Renal pelvis (tissue), 4 donors: ENCODE data around the gene DHRS12. TPM values are rescaled to one million over a fixed set of nuclear protein-coding genes. Genes with fewer than 3 reads are reported as not detected.

Source experiments
- DNase-seq: peaks from one replicate; pipeline ENCODE4 v3.0.0-alpha.2; 2013
- polyA plus RNA-seq, 3 donors: library from polyadenylated mRNA; unstranded; fragments of 120-200 nt; gene quantifications; one replicate each; pipeline ENCODE4 v1.2.1, GENCODE V29; 2013; ENCODE audit not compliant: insufficient read length in 3 of 3

The DHRS12 gene
- polyA plus RNA-seq, 3 donors = 19.7 to 26.1 (median 20.9) TPM

DNA sequence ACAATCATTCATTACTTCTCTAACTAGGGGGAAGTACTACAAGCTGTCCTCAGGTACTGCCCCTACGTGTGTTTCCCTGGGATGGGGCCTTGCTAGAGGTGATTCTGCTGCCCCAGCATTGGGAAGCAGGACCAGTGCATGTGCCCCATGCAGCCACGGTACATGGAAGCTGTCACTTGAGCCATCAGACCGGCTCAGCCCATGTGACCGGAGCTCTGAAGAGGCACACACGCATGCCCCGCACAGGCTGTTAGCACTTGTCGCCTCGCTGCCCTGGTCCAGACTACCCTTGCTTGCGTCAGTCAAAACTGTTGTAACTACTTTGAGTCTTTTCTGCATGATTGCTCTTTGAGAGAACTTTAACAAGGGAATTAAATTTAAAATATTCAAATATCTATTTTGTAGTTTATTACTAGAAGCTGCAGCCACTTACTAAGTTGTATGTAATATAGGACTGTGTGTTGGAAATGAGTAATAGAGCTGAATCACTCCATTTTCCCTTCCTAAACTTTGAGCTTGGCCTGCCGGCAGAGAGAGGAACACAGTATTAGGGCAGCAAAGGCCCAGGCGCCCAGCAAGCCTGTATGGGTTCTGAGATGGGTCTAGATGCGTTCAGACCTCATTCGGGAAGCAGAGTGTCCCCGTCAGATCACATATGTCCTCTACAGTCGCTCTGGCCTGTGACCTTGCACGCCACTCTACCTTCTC lies 42.2 kb downstream of the DHRS12 start:
- no peak for DNase-seq

DNA sequence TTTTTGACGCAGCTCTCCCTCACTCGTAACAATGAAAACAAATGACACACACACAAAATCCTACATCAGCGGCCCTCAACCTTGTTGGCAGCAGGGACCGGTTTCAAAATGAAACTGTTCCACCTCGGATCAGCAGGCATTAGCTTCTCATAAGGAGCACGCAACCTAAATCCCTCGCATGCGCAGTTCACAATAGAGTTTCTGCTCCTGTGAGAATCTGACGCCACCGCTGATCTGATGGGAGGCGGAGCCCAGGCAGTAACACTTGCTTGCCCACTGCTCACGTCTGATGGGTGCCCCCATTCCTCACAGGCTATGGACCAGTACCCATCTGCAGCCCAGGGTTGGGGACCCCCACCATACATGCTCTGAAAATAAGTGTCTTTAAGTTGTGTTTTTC lies 43.4 kb downstream of the DHRS12 start:
- no peak for DNase-seq

DNA sequence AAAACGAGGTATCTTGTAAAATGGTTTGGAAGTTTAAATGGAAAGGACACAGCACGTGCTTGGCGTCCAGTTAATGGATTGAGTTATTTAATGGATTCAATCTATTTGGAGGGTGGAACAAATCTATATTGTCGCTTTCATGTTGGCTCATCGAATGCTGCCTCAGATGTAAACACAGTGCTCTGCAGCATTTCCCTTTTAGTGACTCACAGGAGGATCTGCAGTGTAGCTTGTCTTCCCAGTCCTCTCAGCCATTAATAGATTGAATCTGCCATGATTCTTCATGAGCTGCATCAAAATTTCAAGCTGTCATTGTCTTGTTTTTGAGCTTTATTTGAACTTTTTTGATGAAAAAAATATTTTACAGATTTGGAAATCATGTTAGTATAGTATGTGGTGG lies 44.7 kb downstream of the DHRS12 start:
- DNase-seq = no peak

DNA sequence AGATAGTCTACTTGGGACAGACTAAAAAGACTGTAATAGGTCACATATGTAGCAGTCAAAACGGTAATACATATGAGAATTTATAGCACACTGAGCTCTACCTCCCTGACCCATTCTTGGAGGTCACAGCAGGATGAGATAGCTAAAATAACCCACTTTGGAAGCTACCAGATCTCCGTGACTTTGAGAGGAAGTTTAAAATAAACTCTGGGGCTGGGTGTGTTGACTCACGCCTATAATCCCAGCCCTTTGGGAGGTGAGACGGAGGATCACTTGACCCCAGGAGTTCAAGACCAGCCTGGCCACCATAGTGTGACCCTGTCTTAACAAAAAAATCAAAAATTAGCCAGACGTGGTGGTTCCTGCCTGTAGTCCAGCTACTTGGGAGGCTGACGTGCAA lies 45.3 kb downstream of the DHRS12 start:
- no peak for DNase-seq

DNA sequence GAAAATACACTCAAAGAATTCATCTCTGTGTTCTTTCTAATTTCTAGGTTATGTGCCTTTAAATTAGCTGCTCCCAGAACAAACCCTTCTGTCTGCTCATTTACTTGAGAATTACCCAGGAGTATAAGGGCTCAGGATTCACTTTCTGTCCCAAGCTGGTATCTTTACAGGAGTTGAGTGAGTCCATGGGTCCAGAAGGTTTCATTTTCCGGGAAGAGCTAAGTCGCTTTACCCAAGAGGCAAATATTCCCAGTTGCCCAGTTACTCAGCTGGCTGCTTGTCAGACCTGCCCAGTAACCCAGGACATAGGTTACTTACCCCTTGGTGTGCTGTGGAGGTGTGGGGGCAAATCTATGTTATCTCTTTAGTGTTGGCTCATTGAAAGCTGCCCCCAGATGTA lies 47.3 kb downstream of the DHRS12 start:
- DNase-seq = no peak

DNA sequence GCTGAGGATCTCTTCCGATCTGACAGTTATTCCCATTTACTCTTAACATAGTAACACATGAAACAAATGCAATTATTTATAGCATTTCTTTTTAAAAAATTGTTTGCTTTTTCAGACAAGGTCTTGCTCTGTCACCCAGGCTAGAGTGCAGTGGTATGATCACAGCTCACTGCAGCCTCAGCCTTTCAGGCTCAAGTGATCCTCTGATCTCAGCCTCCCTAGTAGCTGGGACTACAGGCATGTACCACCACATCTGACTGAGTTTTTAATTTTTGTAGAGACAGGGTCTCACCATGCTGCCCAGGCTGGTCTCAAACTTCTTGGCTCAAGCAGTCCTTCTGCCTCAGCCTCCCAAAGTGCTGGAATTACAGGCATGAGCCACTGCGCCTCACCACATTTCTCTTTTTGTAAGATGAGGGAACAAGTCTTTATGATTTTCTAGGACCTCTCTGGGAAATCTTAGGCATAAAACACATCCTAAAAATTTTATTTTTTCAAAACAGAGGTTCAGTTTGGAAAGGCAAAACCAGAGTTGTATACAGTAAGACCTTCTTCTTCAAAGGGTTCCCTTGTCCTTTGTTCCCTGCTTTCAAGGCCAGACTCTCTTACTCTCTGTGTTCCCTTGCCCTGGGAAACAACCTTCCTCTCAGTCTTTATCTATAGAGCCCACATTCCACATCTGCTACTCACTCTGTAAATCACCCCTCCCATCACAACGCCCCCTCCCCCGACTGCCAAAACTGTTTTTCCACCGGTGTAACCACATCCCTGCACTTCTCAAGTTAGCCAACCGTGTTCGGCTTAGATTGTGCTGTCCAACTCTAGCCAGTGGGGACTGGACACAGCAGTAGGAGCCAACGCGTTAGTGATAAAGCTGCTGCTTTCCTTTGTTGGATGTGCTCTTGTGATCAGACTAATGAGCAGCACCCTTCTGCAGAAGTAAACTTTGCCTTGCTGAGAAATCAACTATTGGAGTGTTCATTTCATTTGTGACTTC lies 56.2 kb downstream of the DHRS12 start:
- DNase-seq = no peak

DNA sequence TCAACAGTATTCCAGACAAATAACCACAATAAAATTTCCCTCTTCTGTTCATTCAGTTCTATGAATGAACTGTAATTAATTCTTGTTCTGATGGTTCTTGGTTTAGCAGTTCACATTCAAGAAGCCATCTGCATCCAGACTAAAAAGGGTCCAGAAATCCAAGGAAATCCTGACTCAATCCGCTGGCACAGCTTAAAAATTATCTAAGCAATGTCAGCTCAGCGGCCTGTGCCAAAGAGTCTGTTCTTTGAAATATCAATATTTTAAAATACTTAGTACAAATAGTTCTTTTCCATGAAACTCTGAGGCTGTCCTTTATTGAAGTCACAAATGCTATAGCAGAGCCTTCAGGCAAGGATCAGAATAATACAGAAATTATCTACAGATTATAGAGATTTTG lies 57.2 kb downstream of the DHRS12 start:
- no peak for DNase-seq

DNA sequence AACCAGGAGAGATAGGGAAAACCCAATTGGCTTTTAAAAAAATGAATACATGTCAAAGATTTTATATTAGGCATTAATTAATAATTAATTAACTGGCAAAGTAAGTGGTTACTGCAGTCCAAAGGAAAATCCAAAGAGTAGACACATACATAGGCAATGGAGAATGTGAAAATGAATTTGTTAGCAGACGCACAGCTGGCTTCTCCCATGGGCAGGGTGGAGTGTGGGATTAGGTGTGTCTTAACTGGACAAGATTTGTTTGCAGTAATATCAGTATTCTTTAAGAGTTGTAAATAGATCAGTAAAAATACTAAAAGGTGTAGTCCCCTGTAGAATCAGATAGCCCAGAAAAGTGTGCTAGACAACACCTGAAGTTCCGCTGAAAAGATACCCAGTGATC lies 58.7 kb downstream of the DHRS12 start:
- DNase-seq = no peak

DNA sequence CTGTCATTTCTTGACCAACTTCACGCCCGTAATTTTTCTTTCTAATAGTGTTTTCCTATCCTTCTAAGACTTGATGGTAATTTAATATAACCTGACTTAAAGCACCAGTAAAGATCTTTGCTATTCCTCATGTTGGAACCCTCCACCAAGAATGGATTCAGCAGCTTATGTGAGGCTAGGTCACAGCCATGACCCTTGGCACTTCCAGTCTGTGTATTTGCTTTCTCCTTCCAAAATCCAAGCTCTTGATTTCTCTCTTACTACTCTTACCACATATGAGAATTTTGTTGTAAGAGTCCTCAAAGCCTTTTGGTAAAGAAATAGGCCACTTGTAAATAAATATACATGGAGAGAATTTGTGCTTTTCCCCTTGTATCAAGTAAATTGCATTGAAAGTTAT lies 61.4 kb downstream of the DHRS12 start:
- DNase-seq = no peak

DNA sequence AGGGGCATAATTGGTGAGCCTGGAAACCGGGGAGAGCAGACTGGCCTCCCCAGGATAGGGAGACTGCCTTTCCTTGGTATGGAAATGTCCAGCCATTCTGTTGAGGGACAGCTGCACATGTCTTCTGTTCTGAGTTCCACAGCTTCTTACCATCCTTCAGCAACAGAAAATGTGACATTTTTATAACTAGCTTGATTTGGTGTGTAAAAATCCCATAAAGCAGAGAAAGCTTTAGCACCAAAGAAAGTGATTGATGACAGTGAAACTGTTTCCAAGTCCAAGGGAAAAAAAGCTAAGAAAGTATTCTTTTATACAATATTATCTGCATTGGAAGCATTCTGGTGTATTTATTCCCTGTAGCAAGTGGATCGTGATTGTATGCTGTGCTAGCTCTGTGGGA lies 61.9 kb downstream of the DHRS12 start:
- DNase-seq = peak; percentile 56

DNA sequence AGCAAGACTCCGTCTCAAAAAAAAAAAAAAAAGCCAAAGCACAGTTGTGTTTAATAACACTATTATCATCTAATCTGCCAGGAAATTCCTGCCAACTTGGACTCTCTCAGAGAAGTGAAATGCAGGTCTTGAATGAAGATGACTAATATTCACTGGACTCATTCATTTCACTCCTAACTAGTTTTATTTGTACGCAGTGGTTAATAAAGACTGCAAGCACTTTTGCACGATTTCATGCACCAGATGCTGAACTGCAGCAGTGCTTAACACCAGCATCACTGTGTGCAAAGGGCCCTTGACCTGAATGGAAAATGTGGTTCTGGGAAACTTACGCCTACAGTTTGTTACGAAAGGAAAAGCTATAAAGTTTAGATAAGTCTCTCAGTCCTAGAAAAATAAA lies 63.3 kb downstream of the DHRS12 start:
- peak; percentile 35 for DNase-seq

DNA sequence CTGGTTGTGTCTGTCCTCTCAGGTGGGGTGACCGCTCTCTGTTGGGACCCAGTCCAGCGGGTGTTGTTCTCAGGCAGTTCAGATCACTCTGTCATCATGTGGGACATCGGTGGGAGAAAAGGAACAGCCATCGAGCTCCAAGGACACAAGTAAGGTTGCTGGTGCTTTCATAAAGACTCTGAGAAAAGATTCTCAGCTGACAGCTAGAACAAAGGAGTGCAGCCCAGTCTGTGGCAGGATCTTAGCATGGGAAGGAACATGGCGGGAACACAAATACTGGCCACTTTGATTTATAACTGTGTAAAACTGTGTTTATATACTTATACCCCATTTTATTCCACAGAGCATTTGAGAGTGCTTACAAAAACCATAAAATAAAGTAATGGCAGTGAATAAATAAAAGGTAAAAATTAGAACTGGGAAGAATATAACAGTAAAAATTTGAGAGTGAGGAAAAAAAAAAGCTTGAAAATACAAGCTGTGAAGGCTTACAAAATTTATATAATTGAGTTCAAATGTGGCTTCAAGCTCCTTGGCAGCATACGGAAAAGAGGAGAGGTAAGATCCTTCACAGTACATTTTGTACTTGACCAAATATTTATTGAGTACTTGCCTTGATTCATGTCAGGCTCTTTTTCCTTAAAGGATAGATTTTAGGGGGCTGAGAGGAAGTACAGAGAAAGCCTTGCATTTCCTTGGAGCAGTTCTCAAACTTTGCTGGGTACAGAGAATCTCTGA lies 64.8 kb downstream of the DHRS12 start:
- peak; percentile 12 for DNase-seq

DNA sequence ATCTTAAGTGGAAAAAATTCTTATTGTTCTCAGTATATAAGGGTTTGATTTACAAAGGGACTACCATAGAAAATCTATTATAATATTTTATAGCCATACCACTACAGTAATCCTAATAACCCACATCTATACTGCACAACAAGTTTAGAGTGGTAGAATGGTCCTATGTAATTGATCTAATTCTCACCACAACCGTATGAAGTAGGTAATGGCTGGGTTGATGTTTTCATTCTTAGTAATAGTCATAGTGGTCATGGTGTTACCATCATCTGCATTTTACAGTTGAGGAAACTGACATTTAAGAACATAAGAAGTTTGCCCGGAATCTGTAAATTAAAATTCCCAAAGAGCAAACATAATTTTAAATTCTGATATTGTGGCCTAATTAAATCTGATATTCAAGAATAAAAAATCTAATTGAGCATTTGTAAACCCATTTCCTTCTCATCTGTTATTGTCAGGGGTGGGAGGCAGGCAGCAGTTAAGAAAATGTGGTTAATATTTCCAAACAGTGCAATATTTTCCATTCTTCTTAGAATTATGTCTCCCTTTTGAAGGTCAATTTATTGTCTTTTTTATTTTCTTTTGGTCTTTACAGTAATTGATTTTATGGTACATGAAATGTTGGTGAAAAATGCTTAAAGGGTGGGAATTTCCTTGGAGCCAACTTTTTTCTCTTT lies 65.6 kb downstream of the DHRS12 start:
- no peak for DNase-seq

DNA sequence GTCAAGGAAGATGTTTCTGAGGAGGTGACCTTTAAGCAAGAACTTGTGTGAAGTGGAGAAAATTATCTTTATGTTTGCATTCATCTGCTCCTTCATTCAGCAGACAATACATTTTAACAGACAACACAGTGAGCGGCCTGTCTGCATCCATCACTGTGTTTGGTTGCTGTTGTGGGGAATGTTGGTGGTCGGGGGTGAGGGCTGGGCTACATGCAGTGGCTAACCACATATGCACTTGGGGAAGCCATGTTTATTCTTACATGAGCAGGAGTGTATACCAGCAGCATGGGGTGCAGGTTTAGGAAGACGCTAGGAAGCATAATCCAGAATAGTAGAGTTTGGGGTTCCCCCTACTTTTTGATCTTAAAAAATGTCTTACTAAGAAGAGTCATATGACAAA lies 66.4 kb downstream of the DHRS12 start:
- no peak for DNase-seq

DNA sequence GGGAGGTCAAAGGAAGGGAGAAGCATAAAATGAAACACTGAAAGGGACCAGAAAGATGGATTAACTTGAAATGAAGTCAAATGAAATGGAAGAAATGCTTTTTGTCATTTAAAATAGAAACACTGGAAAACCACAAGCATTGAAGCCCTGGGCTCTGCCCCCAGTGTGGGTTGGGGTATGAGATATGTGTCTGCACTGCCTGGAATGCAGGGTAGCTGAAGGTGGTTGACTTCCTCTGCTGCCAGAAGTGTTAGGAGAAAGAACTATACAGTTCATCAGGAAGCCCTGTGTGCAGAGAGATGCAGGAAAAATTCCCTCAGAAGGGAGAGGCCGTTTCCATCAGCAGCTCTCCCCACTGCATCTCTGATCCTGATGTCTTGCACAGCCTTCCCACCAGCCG lies 69.2 kb downstream of the DHRS12 start:
- no peak for DNase-seq

DNA sequence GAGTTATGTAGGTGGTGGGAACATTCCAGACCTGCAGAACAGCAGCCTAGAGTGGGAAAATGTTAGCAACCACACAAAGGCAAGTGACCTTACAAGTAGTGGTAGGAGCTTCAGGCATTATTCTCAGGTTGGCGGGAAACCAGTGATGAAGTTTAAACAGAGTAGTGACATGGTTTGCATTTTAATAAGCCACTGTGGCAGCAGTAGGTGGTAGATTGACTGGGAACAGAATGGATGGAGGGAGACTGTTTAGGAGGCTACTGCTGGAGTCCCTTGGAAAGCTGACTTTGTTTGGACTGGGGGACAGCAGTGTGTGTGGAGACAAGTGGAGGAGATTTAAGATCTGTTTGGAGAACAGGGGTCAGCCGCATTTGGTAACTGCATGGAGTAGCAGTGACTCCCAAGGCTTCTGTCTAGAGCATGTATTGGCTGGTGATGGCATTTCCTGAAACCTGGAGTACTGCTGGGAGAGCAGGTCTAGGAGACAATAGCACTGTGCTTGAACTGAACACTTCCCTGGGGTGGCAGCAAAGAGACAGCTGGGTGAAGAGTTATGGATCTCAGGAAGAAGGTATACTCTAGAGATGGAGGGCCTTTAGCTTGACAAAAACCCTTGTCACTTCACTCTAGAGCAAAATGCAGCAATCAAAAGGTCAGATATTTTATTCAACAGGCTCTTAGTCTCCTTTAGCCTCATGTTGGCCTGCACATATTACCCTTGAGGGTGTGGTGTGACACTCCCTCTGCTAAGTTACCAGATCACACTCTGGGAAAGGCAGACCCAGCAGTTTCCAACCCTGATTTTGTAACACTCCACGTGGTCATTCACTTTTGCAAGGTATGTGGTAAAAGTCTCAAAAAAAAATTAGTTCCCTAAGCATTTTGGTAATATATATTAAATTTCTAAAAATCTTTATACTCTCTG lies 70.3 kb downstream of the DHRS12 start:
- DNase-seq = no peak

DNA sequence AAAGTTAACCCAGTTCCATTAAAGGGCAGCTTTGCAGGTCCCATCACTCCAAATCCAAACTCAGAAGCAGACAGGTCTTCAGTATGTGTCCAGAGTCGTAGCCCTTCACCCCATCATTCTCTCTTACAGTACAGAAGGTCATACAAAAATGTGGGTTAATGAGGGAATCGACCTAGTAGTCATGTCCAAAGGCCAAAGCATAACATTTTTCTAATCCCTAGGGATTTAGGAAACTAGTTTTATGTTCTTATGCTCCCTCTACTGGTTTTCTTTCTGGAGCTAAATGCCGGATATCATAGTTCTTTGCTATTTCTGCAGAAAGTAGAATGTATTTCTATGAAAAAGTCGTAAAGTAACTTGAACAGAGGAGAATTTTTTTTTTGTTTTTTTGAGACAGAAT lies 72.2 kb downstream of the DHRS12 start:
- DNase-seq = peak; percentile 16

DNA sequence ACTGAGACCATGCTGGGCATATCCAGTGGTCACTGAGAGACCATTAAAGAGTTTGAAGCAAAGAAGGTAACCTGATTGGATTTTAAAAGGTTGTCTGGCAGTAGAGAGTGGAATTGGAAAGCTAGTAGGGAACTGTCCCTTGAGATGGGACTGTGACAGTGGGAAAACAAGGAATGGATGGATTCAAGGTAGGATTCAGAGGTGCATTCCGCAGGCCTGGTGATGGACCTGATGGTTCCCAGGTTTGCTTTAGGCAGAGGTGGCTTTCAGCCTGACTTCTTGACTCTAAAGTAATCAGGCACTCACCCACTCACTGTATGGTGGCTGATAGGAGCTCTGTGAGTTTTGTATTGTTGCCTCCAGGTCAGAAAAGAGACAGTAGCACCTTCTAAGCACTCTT lies 73.0 kb downstream of the DHRS12 start:
- no peak for DNase-seq

DNA sequence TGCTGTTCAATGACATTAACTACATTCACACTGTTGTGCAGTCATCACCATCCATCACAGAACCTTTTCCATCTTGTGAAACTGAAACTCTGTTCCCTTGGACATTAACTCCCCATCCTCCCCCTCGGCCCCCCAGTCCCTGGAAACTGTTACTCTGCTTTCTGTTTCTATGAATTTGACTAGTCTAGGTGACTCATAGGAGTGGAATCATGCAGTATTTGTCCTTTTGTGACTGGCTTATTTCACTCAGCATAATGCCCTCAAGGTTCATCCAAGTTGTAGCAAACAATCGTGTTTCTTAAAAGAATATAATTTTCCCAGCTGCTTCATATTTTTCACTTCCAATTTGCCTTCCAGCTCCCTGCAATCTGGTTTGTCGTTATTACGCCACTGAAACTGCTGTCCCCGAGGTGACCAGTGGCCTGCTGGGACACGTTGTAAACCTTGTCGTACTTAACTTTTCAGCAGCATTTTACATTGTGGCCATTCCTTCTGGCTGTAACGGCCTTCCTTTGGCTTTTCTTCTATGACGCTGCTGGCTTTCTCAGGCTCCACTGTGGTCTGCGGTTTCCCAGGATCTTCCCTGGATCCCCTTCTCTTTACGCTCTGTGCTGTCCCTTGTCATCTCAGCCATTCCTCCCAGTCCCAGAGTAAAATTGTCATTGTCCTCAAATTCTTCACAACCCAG lies 74.0 kb downstream of the DHRS12 start:
- DNase-seq = peak; percentile 24

DNA sequence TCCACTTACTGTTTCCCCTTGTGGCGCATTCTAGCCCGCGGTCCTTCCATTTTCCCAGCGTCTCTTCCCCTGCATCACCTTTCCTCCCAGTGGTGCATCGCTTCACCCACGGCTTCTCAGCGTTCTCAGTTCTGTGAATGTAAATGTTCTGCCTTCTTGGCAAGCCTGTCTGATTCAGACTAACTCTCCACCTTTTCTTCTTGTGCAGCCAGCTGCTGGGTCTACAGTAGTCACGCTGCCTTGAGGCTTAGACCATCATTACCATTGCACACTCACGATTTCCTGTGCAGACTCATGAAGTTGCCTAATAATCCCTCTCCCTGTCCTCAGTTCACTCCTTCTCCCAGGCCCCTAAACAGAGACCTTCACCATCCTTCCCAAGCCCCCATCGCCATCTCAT lies 75.0 kb downstream of the DHRS12 start:
- no peak for DNase-seq
